BJ (cell line): ENCODE measurements around the gene HS6ST2. TPM values are rescaled to one million over a fixed set of nuclear protein-coding genes. Genes with fewer than 3 reads are reported as not detected.

Experiments used
- CTCF ChIA-PET: fragments of 350-600 bp; formaldehyde crosslinking; extraction: SDS; loops from one replicate; lab custom pipeline; 2021; ENCODE audit warnings: antibody characterized with exemption, inconsistent platforms; lab: Yijun Ruan, JAX
- POLR2A ChIA-PET: fragments of 300-600 bp; sonication (Branson Sonifier 250); formaldehyde crosslinking; extraction: SDS; loops from one replicate; lab custom pipeline; 2021; ENCODE audit warnings: antibody characterized with exemption; lab: Charles Lee
- DNase-seq: peaks from one replicate; pipeline ENCODE4 v3.0.0-alpha.2; 2011; ENCODE audit warnings: low read depth
- H3K27me3 ChIP-seq: 2 replicates; pipeline ENCODE4 v1.6.0; 2011; ENCODE audit warnings: low read length; ENCODE audit not compliant: control insufficient read depth, insufficient read depth
- H3K36me3 ChIP-seq: 2 replicates; pipeline ENCODE4 v1.5.1; 2011; ENCODE audit warnings: low read length; ENCODE audit not compliant: control insufficient read depth, insufficient read depth
- H3K4me3 ChIP-seq: 2 replicates; pipeline ENCODE4 v1.5.1; 2011; ENCODE audit warnings: low read depth, mild to moderate bottlenecking, control low read depth, low read length
- polyA plus RNA-seq: library from polyadenylated mRNA; depleted of rRNA; stranded (reverse); fragments of >200 nt; gene quantifications from 2 replicates; pipeline ENCODE4 v1.2.3, GENCODE V29; 2011
- TF ChIP-seq, protein P1 (sequence below): IDR thresholded peaks from 2 replicates; pipeline ENCODE4 v1.5.1; 2011; ENCODE audit warnings: low read depth, mild to moderate bottlenecking, control low read depth, inconsistent platforms, low read length, moderate library complexity; ENCODE audit not compliant: insufficient read depth

HS6ST2 gene
- polyA plus RNA-seq, 1 experiment: not detected

DNA sequence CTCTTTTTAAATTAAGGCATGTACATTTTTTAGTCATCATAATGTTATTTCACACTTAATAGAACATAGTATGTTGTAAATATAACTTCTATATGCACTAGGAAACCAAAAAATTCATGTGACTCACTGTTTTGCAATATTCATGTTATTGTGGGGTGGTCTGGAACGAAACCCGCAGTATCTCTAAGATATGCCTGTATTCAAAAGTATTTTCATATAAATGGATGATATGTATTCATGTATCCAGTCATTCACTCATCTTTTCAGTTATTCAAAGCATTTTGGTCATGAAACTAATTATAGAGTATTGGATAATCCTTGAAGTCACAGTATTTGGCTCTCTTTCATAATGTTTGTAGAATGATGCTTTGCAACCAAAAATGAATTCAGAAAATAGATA, 168.1 kb downstream of the HS6ST2 start:
- Histone ChIP-seq H3K4me3 (no peak overlapping the region), H3K27me3 (no peaks in the 10 kb centered on the region), H3K36me3 (no peaks in the 10 kb centered on the region)
- POLR2A ChIA-PET: no interaction called here
- no peak for DNase-seq
- CTCF ChIA-PET: interaction anchor here (0.6 kb wide), 1 partner anchor 85 kb away, joined by 3 read pairs; no protein-coding TSS in a partner anchor
- TF ChIP-seq, protein P1, sequence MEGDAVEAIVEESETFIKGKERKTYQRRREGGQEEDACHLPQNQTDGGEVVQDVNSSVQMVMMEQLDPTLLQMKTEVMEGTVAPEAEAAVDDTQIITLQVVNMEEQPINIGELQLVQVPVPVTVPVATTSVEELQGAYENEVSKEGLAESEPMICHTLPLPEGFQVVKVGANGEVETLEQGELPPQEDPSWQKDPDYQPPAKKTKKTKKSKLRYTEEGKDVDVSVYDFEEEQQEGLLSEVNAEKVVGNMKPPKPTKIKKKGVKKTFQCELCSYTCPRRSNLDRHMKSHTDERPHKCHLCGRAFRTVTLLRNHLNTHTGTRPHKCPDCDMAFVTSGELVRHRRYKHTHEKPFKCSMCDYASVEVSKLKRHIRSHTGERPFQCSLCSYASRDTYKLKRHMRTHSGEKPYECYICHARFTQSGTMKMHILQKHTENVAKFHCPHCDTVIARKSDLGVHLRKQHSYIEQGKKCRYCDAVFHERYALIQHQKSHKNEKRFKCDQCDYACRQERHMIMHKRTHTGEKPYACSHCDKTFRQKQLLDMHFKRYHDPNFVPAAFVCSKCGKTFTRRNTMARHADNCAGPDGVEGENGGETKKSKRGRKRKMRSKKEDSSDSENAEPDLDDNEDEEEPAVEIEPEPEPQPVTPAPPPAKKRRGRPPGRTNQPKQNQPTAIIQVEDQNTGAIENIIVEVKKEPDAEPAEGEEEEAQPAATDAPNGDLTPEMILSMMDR: no peak

DNA sequence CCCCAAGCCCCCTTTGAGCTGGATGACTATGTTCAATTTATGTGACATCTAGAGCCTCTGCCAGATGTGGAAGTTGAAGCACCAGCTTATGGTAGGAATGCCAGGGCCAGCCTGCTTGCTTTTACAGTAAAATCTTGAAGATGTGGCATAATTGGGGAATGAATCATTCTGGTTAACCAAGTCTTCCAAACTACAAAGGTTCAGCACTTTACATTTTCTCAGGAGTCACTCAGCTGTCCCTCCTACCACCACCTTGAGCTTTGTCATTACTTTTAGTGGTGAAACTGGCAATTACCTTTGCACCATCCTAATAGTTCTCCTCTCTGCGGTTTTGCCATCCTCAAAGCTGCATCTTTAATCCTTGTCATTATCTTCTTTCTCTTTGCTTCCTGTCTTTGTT, 172.2 kb downstream of the HS6ST2 start:
- H3K27me3 ChIP-seq: no peaks in the 10 kb centered on the region
- no peak for DNase-seq
- POLR2A ChIA-PET: no interaction called here
- TF ChIP-seq, protein P1: no peak
- H3K36me3 ChIP-seq: no peaks in the 10 kb centered on the region
- CTCF ChIA-PET: no interaction called here
- no peak overlapping the region for H3K4me3 ChIP-seq

DNA sequence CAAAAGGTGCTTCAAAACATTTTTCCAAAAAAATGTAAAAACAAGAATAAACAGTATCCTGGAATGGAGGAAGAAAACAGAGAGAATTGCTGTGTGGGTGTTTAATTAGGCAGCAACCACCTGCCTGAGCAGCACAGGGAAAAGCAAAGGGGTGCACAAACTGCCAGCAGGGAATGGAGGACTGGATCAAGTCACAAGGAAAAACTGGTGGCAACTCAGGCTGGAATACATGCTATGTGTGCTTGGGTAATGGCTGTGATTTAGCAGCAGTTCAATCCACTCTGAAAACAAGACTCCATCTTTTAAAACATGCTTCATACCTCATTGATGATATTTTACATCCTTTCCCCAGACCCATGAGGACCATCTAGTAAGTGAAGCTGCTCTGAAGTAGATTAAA, 179.5 kb downstream of the HS6ST2 start:
- CTCF ChIA-PET: no interaction called here
- Histone ChIP-seq H3K36me3 (no peaks in the 10 kb centered on the region), H3K4me3 (no peak overlapping the region), H3K27me3 (no peaks in the 10 kb centered on the region)
- TF ChIP-seq, protein P1: no peak
- POLR2A ChIA-PET: no interaction called here
- no peak for DNase-seq

DNA sequence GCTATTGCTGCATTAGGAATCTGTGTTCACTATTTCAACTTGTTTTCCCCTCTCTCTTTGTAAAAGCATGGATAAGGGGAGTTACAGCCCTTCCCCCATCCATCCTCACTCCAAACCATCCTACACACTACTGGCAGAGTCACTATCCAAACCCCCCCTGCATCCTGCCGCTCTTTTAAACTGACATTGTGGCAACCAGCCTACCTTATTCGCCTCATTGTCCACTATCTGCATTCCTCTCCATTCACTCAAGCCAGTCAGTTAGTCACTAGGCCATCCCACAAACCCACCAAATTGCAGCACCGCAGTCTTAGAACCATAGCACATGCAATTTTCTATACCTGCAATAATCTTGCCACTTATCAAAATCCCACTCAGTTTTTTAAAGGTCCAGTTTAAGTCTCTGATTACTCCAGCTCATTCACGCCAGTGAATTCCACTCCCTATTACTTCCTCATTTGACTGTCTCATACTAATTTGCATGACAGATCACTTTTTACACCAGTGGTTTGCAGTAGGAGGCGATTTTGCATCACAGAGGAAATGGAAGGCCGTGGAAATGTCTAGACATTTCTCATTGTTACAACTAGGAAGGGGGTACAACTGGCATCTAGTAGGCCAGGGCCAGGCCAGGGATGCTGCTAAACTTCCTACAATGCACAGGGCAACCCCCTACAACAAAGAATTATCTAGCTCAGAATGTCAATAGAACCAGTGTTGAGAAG, 181.8 kb downstream of the HS6ST2 start:
- CTCF ChIA-PET: no interaction called here
- no peak overlapping the region for H3K4me3 ChIP-seq
- TF ChIP-seq, protein P1: no peak
- no peaks in the 10 kb centered on the region for H3K27me3 ChIP-seq
- POLR2A ChIA-PET: no interaction called here
- no peaks in the 10 kb centered on the region for H3K36me3 ChIP-seq
- DNase-seq: no peak

DNA sequence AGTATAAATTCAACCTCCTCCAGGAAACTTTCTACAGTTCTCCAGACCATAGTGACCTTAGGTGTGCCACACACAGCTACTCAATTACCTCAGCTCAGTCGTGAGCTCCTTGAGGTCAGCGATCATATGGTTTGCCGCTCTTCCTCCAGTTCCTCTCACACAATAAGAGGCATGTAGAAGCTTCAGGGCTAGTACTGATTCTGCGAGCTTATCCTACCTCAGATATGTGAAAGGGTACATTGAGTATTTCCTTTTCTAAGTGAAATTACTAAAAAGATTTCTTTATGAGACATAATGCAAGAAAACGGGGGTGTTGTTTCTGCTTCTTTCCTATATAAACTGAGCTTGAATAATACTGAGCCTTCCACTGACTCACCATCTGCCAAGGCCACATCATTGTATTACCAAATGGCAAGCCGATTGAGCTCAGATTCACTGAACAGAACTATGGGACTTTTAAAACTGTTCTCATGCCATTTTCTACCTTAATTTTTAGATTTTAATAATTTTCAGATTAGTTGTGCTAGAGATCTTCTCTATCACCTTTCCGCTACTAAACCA, 183.1 kb downstream of the HS6ST2 start:
- no peaks in the 10 kb centered on the region for H3K36me3 ChIP-seq
- ChIA-PET POLR2A (no interaction called here), CTCF (no interaction called here)
- DNase-seq: no peak
- no peaks in the 10 kb centered on the region for H3K27me3 ChIP-seq
- TF ChIP-seq, protein P1: no peak
- H3K4me3 ChIP-seq: no peak overlapping the region
